Hepatocyte (in vitro differentiated cells): Measurements from ENCODE around the gene NTRK3.

ENCODE experiments used
- EZH2 ChIP-seq: fragments of 200-600 bp; sonication (generic); IDR thresholded peaks from 2 replicates; pipeline ENCODE4 v1.6.1; 2016; ENCODE audit warnings: antibody characterized with exemption, mild to moderate bottlenecking, borderline replicate concordance
- EZH2phosphoT487 ChIP-seq: fragments of 200-600 bp; sonication (generic); IDR thresholded peaks from one replicate; pipeline ENCODE4 v1.6.1; 2018; ENCODE audit warnings: antibody characterized with exemption, mild to moderate bottlenecking, low read depth, moderate library complexity; ENCODE audit not compliant: unreplicated experiment, severe bottlenecking
- TF ChIP-seq, protein P1 (sequence below): fragments of 200-600 bp; sonication (generic); IDR thresholded peaks from 2 replicates; pipeline ENCODE4 v1.5.1; 2016; ENCODE audit warnings: antibody characterized with exemption, mild to moderate bottlenecking; ENCODE audit not compliant: poor library complexity

DNA sequence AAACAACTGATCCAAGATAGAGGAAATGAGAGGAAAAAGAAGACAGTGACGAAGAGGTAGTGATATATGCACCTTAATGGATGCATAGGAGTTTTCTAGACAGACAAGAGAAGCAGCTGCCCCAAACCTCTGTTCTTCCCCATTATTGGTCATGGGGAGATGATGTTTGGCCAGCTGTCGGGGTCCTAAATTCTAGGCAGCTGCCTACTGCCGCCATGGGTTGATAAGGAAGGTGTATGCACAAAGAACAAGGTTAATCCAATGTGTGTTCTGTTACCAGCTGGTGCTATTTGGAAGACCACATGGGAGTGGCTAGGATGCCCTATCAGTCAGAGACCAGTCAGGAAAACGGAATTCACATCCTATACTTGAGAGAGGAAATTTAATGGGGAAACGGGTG, 47.4 kb downstream of the NTRK3 start:
- no peak for TF ChIP-seq EZH2phosphoT487
- TF ChIP-seq, protein P1, sequence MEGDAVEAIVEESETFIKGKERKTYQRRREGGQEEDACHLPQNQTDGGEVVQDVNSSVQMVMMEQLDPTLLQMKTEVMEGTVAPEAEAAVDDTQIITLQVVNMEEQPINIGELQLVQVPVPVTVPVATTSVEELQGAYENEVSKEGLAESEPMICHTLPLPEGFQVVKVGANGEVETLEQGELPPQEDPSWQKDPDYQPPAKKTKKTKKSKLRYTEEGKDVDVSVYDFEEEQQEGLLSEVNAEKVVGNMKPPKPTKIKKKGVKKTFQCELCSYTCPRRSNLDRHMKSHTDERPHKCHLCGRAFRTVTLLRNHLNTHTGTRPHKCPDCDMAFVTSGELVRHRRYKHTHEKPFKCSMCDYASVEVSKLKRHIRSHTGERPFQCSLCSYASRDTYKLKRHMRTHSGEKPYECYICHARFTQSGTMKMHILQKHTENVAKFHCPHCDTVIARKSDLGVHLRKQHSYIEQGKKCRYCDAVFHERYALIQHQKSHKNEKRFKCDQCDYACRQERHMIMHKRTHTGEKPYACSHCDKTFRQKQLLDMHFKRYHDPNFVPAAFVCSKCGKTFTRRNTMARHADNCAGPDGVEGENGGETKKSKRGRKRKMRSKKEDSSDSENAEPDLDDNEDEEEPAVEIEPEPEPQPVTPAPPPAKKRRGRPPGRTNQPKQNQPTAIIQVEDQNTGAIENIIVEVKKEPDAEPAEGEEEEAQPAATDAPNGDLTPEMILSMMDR, result no peak
- no peak for TF ChIP-seq EZH2
